Activated naive CD4-positive, alpha-beta T cell treated with anti-CD3 and anti-CD28 coated beads, Interleukin-2, amount 10 ng/mL, durations not matched to agents 7 days and 5 days (primary cell): ENCODE data around the gene TRIM28.

Source experiments
- CTCF ChIA-PET: fragments of 350-600 bp; sonication (Branson Sonifier 250); formaldehyde crosslinking; loops from one replicate; lab custom pipeline; 2021; ENCODE audit warnings: antibody characterized with exemption; lab: Charles Lee
- DNase-seq: peaks from one replicate; pipeline ENCODE4 v3.0.0-alpha.2; 2020
- H3K27ac Mint-ChIP-seq: one replicate; pipeline ENCODE4 v1.8.0; 2021; ENCODE audit warnings: mild to moderate bottlenecking, moderate library complexity, mixed read lengths
- H3K27me3 Mint-ChIP-seq: one replicate; pipeline ENCODE4 v1.8.0; 2021; ENCODE audit warnings: mild to moderate bottlenecking, mixed read lengths
- H3K36me3 Mint-ChIP-seq: one replicate; pipeline ENCODE4 v1.8.0; 2021; ENCODE audit warnings: mixed read lengths
- H3K4me1 Mint-ChIP-seq: one replicate; pipeline ENCODE4 v1.8.0; 2021; ENCODE audit warnings: mixed read lengths
- H3K4me3 Mint-ChIP-seq: one replicate; pipeline ENCODE4 v1.8.0; 2021; ENCODE audit warnings: mild to moderate bottlenecking, moderate library complexity, mixed read lengths
- H3K9me3 Mint-ChIP-seq: one replicate; pipeline ENCODE4 v1.8.0; 2021; ENCODE audit warnings: mixed read lengths

Gene TRIM28

GRCh38 chr19:58556622-58557220 is 12.9 kb downstream of the TRIM28 start:
- CTCF ChIA-PET = interaction anchor here (0.9 to 1.6 kb wide), 2 partner anchors 37 to 42 kb away, joined by 3 to 4 read pairs; partner anchors contain the start of gene ZBTB45
- Mint-ChIP-seq H3K4me1 (peaks cover 70% of the 10 kb centered on the region), H3K27ac (peak overlapping the region; percentile 94), H3K4me3 (peak overlapping the region; percentile 96), H3K9me3 (no peaks in the 10 kb centered on the region), H3K36me3 (peaks cover 55% of the 10 kb centered on the region), H3K27me3 (no peaks in the 10 kb centered on the region)
- no peak for DNase-seq

- Mint-ChIP-seq H3K27ac (peak overlapping the region; percentile 96), H3K27me3 (no peaks in the 10 kb centered on the region), H3K9me3 (no peaks in the 10 kb centered on the region), H3K4me1 (peaks cover 77% of the 10 kb centered on the region), H3K36me3 (peaks cover 48% of the 10 kb centered on the region), H3K4me3 (peak overlapping the region; percentile 96)
- no peak for DNase-seq
- CTCF ChIA-PET = interaction anchor here (0.9 to 1.6 kb wide), 2 partner anchors 37 to 43 kb away, joined by 3 to 4 read pairs; partner anchors contain the start of gene ZBTB45
These were observed 13.6 kb downstream of the TRIM28 start for GRCh38 chr19:58557221-58558065.

- DNase-seq = peak; percentile 82
- no peaks in the 10 kb centered on the region for H3K27me3 Mint-ChIP-seq
- peaks cover 45% of the 10 kb centered on the region for H3K36me3 Mint-ChIP-seq
- H3K9me3 Mint-ChIP-seq = no peaks in the 10 kb centered on the region
- H3K4me1 Mint-ChIP-seq = peaks cover 76% of the 10 kb centered on the region
- CTCF ChIA-PET = interaction anchor here (1.6 kb wide), 1 partner anchor 44 kb away, joined by 3 read pairs; no protein-coding TSS in a partner anchor
- H3K27ac Mint-ChIP-seq = peak within 1 kb of the TSS; percentile 98
- peak within 1 kb of the TSS; percentile 96 for H3K4me3 Mint-ChIP-seq
These were observed 14.3 kb downstream of the TRIM28 start, which contains the start of gene UBE2M for GRCh38 chr19:58558066-58558622. Gene UBE2M (minus strand): TSS chr19:58558611. CDS start chr19:58558381, 230 bp downstream.

- CTCF ChIA-PET = no interaction called here
- DNase-seq = peak; percentile 100
- no peaks in the 10 kb centered on the region for H3K9me3 Mint-ChIP-seq
These were observed 14.9 kb downstream of the TRIM28 start for GRCh38 chr19:58558623-58559274.

GRCh38 chr19:58559275-58560006 is 15.6 kb downstream of the TRIM28 start:
- no peaks in the 10 kb centered on the region for H3K9me3 Mint-ChIP-seq
- CTCF ChIA-PET = interaction anchor here (3.4 kb wide), 1 partner anchor 22 kb away, joined by 10 read pairs; no protein-coding TSS in a partner anchor
- H3K27ac Mint-ChIP-seq = peak overlapping the region; percentile 98
- peaks cover 44% of the 10 kb centered on the region for H3K36me3 Mint-ChIP-seq
- DNase-seq = peak; percentile 83
- peak overlapping the region; percentile 96 for H3K4me3 Mint-ChIP-seq
- H3K27me3 Mint-ChIP-seq = peaks cover 8% of the 10 kb centered on the region
- peaks cover 79% of the 10 kb centered on the region for H3K4me1 Mint-ChIP-seq

More at GRCh38 chr19:58558623-58559274, 14.9 kb downstream of the TRIM28 start:
- Mint-ChIP-seq H3K4me3 (peak overlapping the region; percentile 96), H3K27ac (peak overlapping the region; percentile 98), H3K36me3 (peaks cover 46% of the 10 kb centered on the region), H3K4me1 (peaks cover 79% of the 10 kb centered on the region), H3K27me3 (peaks cover 6% of the 10 kb centered on the region)

GRCh38 chr19:58560007-58560887 is 16.4 kb downstream of the TRIM28 start:
- Mint-ChIP-seq H3K4me3 (peak overlapping the region; percentile 96), H3K36me3 (peaks cover 40% of the 10 kb centered on the region), H3K27ac (peak overlapping the region; percentile 98), H3K9me3 (no peaks in the 10 kb centered on the region), H3K27me3 (peaks cover 8% of the 10 kb centered on the region), H3K4me1 (peaks cover 76% of the 10 kb centered on the region)
- DNase-seq = no peak
- CTCF ChIA-PET = interaction anchor here (3.3 to 3.4 kb wide), 2 partner anchors 21 to 41 kb away, joined by 10 to 20 read pairs; partner anchors contain the start of gene ZBTB45

- Mint-ChIP-seq H3K27me3 (peaks cover 8% of the 10 kb centered on the region), H3K4me1 (peaks cover 74% of the 10 kb centered on the region), H3K27ac (peak overlapping the region; percentile 62), H3K36me3 (peaks cover 37% of the 10 kb centered on the region), H3K9me3 (no peaks in the 10 kb centered on the region), H3K4me3 (peak overlapping the region; percentile 83)
- CTCF ChIA-PET = interaction anchor here (1.9 to 3.4 kb wide), 3 partner anchors 20 to 47 kb away, joined by 5 to 20 read pairs (median 10); partner anchors contain the start of gene ZBTB45
- no peak for DNase-seq
These were observed 17.1 kb downstream of the TRIM28 start for GRCh38 chr19:58560921-58561320.

GRCh38 chr19:58561373-58562121 is 17.7 kb downstream of the TRIM28 start:
- CTCF ChIA-PET = interaction anchor here (1.9 to 3.4 kb wide), 3 partner anchors 20 to 48 kb away, joined by 5 to 20 read pairs (median 10); partner anchors contain the start of gene ZBTB45
- Mint-ChIP-seq H3K9me3 (no peaks in the 10 kb centered on the region), H3K4me1 (peaks cover 68% of the 10 kb centered on the region), H3K36me3 (peaks cover 32% of the 10 kb centered on the region), H3K27ac (peak overlapping the region; percentile 94), H3K4me3 (peak overlapping the region; percentile 83), H3K27me3 (peaks cover 8% of the 10 kb centered on the region)
- DNase-seq = no peak

GRCh38 chr19:58562122-58563033 is 18.5 kb downstream of the TRIM28 start:
- peaks cover 59% of the 10 kb centered on the region for H3K4me1 Mint-ChIP-seq
- peaks cover 26% of the 10 kb centered on the region for H3K36me3 Mint-ChIP-seq
- H3K9me3 Mint-ChIP-seq = no peaks in the 10 kb centered on the region
- DNase-seq = peak; percentile 64
- peaks cover 8% of the 10 kb centered on the region for H3K27me3 Mint-ChIP-seq
- CTCF ChIA-PET = interaction anchor here (1.9 to 3.4 kb wide), 3 partner anchors 19 to 49 kb away, joined by 5 to 20 read pairs (median 10); partner anchors contain the start of gene ZBTB45
- H3K27ac Mint-ChIP-seq = peak overlapping the region; percentile 94
- peak overlapping the region; percentile 83 for H3K4me3 Mint-ChIP-seq

- Mint-ChIP-seq H3K4me3 (peak overlapping the region; percentile 83), H3K27ac (peak overlapping the region; percentile 94), H3K27me3 (peaks cover 8% of the 10 kb centered on the region), H3K9me3 (no peaks in the 10 kb centered on the region), H3K36me3 (peaks cover 21% of the 10 kb centered on the region), H3K4me1 (peaks cover 54% of the 10 kb centered on the region)
- DNase-seq = peak; percentile 51
- CTCF ChIA-PET = interaction anchor here (1.4 to 3.4 kb wide), 3 partner anchors 18 to 44 kb away, joined by 4 to 20 read pairs (median 10); partner anchors contain the start of gene ZBTB45
These were observed 19.2 kb downstream of the TRIM28 start for GRCh38 chr19:58563034-58563573.
